Measurements from ENCODE around the gene MTHFD1L.

DNA sequence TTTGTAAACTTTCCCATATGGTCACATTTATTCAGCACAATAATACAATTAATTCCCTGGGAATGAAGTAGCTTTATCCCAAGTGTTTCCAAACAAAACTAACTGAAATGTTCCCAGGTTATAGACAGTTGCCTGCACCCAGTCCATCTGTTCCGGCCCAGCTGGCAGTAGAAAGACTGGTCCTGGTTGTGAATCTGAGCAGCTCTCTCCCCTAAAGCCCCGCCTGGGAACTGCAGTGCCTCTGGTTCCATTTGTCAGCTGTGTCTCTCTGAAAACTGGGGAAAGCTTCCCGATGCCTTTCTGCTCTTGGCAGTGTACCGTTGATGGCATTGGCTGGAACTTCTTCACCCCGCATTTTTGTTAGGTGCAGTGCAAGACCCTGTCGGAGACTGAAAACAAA lies 8.7 kb downstream of the MTHFD1L start:
- TF ChIP-seq YY1 (IDR thresholded peaks at IDR 0.05; ENCODE audit: insufficient read depth, insufficient read length) (no peak), ZNF274 (IDR thresholded peaks at IDR 0.05; ENCODE audit: low read depth, low read length) (no peak), SUZ12 (IDR thresholded peaks at IDR 0.05; ENCODE audit: extremely low read depth, insufficient read depth, insufficient read length) (no peak)

All from NT2/D1 (cell line).